ENCODE measurements around the gene LMOD2. TPM values are rescaled to one million over a fixed set of nuclear protein-coding genes. Genes with fewer than 3 reads are reported as not detected.

LMOD2 gene
- total RNA-seq, 1 experiment from 2014 or later = not detected

DNA sequence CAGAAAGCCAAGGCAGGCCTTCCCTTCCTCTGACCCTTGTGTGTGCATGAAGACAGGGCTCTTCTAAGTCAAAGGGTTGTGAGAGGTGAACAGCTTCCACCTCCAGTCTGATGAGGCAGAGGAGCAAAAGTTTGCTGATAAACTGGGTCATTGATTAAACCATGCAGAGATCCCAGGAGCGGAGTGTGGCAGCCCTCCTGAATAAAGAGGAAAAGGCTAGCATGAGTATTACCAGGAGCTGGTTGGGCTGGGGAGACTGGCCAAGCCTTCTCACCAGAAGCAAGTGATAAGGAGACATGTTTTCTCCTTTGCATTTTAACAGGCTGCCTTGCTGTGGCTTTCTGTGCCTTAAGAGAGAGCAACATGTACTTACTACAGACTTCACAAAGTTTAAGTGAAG lies 10.2 kb downstream of the LMOD2 start (continued):
- TF ChIP-seq, protein P1, sequence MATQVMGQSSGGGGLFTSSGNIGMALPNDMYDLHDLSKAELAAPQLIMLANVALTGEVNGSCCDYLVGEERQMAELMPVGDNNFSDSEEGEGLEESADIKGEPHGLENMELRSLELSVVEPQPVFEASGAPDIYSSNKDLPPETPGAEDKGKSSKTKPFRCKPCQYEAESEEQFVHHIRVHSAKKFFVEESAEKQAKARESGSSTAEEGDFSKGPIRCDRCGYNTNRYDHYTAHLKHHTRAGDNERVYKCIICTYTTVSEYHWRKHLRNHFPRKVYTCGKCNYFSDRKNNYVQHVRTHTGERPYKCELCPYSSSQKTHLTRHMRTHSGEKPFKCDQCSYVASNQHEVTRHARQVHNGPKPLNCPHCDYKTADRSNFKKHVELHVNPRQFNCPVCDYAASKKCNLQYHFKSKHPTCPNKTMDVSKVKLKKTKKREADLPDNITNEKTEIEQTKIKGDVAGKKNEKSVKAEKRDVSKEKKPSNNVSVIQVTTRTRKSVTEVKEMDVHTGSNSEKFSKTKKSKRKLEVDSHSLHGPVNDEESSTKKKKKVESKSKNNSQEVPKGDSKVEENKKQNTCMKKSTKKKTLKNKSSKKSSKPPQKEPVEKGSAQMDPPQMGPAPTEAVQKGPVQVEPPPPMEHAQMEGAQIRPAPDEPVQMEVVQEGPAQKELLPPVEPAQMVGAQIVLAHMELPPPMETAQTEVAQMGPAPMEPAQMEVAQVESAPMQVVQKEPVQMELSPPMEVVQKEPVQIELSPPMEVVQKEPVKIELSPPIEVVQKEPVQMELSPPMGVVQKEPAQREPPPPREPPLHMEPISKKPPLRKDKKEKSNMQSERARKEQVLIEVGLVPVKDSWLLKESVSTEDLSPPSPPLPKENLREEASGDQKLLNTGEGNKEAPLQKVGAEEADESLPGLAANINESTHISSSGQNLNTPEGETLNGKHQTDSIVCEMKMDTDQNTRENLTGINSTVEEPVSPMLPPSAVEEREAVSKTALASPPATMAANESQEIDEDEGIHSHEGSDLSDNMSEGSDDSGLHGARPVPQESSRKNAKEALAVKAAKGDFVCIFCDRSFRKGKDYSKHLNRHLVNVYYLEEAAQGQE (IDR thresholded peaks at IDR 0.05; ENCODE audit: low read depth) = no peak
- no peak for TF ChIP-seq SRF (IDR thresholded peaks at IDR 0.05; ENCODE audit: low read depth)
- TF ChIP-seq TCF7L2 (IDR thresholded peaks at IDR 0.05; ENCODE audit: borderline replicate concordance, extremely low read depth, insufficient read depth, insufficient read length) = no peak

DNA sequence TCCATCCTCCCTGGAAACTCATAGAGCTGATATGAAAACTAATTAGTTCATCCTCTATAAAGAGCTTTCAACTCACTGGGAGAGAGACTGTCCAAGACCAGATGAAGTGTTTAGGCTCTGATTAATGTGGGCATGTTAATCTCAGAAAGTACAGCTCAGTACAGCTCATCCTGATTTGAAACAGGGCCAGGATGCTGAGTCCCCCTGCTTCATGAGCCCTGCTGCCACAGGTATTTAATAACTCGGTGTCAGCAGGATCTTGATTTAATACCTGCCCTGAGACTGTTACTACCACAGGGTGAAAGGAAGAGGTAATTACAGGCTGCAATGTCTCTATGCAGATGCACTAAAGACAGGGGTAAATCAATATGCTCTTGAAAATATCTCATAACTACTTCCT lies 10.8 kb downstream of the LMOD2 start:
- Histone ChIP-seq H3K4me2 (ENCODE audit: low read length) (no peak overlapping the region), H3K4me3 (replicated peaks in 1 of 2; ENCODE audit: low read depth in 1 of 2, low read length in 2 of 2) (no peak overlapping the region), H3K36me3 (ENCODE audit: control insufficient read depth in 1 of 2, insufficient read depth in 2 of 2, low read length in 2 of 2) (no peaks in the 10 kb centered on the region), H3K27ac (ENCODE audit: low read depth, low read length) (no peak overlapping the region), H3K4me1 (ENCODE audit: control insufficient read depth in 1 of 2, insufficient read depth in 2 of 2, low read length in 2 of 2) (no peaks in the 10 kb centered on the region), H2AFZ (ENCODE audit: low read depth, low read length, poor library complexity, severe bottlenecking) (no peak overlapping the region), H3K9me2 (ENCODE audit: insufficient read depth) (no peaks in the 10 kb centered on the region), H3K9ac (ENCODE audit: low read length) (no peak overlapping the region), H3K9me3 (ENCODE audit: control insufficient read depth in 1 of 2, insufficient read depth in 1 of 2, low read depth in 1 of 2, low read length in 2 of 2) (no peaks in the 10 kb centered on the region), H3K79me2 (ENCODE audit: insufficient read depth, low read length) (no peaks in the 10 kb centered on the region), H3K27me3 (ENCODE audit: insufficient read depth, low read length) (no peaks in the 10 kb centered on the region), H4K20me1 (ENCODE audit: insufficient read depth) (no peaks in the 10 kb centered on the region)
- ChIA-PET RAD21 (ENCODE audit: low non-redundant PET in 1 of 2, low total read pairs in 2 of 2, uncharacterized antibody in 2 of 2, unreplicated experiment in 2 of 2) (no interaction called here), POLR2A (no interaction called here), CTCF (no interaction called here)
- ATAC-seq (no peak), DNase-seq (ENCODE audit: low read depth, low spot score) (no peak)
- no TSS peak for BruUV-seq (replicated peaks)
- intact Hi-C loops (cut with micrococcal nuclease) = no loop called here
- TF ChIP-seq ZFX (IDR thresholded peaks at IDR 0.05) (no peak), SRF (IDR thresholded peaks at IDR 0.05; ENCODE audit: low read depth) (no peak), SIN3A (IDR thresholded peaks at IDR 0.05; ENCODE audit: low read depth) (no peak), CEBPB (IDR thresholded peaks at IDR 0.05; ENCODE audit: low read depth) (no peak), RAD21 (IDR thresholded peaks at IDR 0.05; ENCODE audit: low read depth) (no peak), SP1 (IDR thresholded peaks at IDR 0.05; ENCODE audit: low read depth) (no peak), ZNF274 (IDR thresholded peaks at IDR 0.05; ENCODE audit: low read depth, low read length) (no peak), FOSL1 (IDR thresholded peaks at IDR 0.05; ENCODE audit: low read depth) (no peak), POLR2AphosphoS5 (IDR thresholded peaks at IDR 0.05; ENCODE audit: low read depth, low read length) (no peak), TCF7L2 (IDR thresholded peaks at IDR 0.05; ENCODE audit: borderline replicate concordance, extremely low read depth, insufficient read depth, insufficient read length) (no peak), YY1 (IDR thresholded peaks at IDR 0.05; ENCODE audit: extremely low read depth, insufficient replicate concordance, low read depth, low read length) (no peak), EZH2 (IDR thresholded peaks at IDR 0.05) (no peak)
- TF ChIP-seq, protein P1 (IDR thresholded peaks at IDR 0.05; ENCODE audit: low read depth) = no peak
- TF ChIP-seq, protein P2, sequence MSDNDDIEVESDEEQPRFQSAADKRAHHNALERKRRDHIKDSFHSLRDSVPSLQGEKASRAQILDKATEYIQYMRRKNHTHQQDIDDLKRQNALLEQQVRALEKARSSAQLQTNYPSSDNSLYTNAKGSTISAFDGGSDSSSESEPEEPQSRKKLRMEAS (IDR thresholded peaks at IDR 0.05) = no peak
- TF ChIP-seq, protein P3, sequence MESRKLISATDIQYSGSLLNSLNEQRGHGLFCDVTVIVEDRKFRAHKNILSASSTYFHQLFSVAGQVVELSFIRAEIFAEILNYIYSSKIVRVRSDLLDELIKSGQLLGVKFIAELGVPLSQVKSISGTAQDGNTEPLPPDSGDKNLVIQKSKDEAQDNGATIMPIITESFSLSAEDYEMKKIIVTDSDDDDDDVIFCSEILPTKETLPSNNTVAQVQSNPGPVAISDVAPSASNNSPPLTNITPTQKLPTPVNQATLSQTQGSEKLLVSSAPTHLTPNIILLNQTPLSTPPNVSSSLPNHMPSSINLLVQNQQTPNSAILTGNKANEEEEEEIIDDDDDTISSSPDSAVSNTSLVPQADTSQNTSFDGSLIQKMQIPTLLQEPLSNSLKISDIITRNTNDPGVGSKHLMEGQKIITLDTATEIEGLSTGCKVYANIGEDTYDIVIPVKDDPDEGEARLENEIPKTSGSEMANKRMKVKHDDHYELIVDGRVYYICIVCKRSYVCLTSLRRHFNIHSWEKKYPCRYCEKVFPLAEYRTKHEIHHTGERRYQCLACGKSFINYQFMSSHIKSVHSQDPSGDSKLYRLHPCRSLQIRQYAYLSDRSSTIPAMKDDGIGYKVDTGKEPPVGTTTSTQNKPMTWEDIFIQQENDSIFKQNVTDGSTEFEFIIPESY (IDR thresholded peaks at IDR 0.05; ENCODE audit: extremely low read depth, insufficient replicate concordance, low read length) = no peak
- TF ChIP-seq, protein P4, sequence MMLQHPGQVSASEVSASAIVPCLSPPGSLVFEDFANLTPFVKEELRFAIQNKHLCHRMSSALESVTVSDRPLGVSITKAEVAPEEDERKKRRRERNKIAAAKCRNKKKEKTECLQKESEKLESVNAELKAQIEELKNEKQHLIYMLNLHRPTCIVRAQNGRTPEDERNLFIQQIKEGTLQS (IDR thresholded peaks at IDR 0.05) = no peak

Data from HCT116 (cell line).